GM18520 (cell line): ENCODE measurements around the gene TCN2.
"Not testable (repeated sequence)": the region's sequence is repeated elsewhere in the genome, so short reads cannot be mapped to it uniquely, and the experiment has no call there.

Source experiments
- ATAC-seq: cut with Tn5 transposase; IDR thresholded peaks from one replicate; pipeline ENCODE4 v1.9.1; 2021; ENCODE audit not compliant: unreplicated experiment

TCN2 gene

DNA sequence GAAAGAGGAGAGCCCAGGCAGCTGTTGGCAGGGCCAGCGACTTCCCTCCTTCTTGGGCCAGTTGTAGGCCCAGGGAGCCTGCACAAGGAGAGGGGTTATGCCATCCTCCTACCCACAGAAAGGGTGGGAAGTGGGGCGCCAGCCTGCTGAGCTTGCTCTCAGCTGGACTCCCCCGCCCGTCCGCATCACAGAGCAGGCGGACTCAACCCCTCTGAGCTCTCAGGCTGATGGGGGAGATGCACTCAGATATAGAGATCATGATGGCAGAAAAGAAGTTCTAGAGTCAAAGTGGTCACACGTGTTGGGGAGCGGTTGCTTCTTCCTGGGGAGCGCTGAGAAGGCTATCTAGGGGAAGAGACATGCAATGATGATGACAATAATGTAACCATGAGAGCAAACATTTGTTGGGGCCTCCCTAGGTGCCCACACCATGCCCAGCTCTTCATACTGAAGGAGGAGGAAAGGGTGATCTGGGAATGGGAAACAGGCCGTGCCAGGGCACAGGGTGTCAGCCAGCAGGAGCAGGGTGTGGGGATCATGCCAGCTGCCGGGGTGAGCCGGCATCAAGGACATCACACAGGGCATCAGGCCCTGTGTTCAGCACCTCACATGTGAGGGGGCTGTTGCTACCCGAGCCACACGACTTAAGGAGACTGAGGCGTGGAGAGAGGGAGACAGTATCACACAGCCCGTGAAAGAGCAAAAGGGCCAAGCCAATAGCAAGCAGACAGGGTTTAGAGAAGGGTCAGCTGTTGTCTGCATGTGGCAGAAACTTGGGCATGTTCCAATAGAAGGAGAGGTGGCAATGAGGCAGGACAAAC lies 36.3 kb downstream of the TCN2 start:
- no peak for ATAC-seq

DNA sequence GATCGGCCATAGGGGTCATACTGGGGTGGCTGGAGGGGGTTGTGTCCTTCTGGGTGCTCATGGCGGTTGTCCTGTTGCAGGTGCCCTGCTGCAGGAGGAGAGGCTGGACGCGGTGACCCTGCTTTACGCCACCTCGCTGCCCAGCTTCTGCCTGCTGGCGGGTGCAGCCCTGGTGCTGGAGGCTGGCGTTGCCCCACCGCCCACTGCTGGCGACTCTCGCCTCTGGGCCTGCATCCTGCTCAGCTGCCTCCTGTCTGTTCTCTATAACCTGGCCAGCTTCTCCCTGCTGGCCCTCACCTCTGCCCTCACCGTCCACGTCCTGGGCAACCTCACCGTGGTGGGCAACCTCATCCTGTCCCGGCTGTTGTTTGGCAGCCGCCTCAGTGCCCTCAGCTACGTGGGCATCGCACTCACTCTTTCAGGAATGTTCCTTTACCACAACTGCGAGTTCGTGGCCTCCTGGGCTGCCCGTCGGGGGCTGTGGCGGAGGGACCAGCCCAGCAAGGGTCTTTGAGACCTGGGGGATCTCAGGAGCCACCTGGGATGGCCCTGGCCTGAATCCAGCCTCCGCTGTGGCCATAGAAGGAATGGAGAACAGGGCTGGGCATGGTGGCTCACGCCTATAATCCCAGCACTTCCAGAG lies 39.7 kb downstream of the TCN2 start:
- no peak for ATAC-seq

DNA sequence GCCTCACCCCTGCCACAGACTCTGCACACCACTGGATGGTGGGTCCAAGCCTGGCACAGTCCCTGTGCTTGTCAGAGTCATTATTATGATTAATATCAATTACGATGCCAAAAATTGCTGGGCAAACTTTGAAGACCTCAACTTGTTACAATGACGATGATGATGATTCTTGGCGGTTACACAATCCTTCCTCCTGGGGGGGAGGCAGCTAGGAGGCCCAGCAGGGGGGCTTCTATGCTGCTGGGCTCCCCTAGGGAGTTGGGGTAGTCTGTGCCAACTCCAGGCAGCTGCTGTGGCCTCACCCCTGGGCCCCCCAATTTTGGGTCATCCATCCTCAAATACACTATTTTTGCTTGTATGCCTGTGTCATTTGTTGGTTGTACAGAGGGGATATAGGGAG lies 40.6 kb downstream of the TCN2 start:
- ATAC-seq = no peak

DNA sequence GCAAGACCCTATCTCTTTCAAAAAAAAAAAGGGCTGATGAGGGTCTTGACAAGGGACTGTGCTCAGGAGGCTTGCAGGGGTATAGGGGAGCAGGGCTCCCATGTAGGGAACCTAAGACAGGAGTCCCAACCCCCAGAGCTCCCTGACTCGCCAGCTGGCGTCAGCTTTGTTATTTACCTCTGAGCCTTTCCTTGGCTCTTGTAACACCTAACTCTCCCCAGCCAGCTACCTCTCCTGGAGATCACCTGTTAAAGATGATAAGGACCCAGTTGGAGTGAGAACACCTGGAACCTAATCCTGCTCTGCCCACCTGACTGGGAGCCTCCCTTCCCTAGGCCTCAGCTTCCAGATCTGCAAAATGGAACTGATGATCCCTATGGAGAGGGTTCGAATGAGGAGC lies 41.9 kb downstream of the TCN2 start:
- ATAC-seq = no peak

DNA sequence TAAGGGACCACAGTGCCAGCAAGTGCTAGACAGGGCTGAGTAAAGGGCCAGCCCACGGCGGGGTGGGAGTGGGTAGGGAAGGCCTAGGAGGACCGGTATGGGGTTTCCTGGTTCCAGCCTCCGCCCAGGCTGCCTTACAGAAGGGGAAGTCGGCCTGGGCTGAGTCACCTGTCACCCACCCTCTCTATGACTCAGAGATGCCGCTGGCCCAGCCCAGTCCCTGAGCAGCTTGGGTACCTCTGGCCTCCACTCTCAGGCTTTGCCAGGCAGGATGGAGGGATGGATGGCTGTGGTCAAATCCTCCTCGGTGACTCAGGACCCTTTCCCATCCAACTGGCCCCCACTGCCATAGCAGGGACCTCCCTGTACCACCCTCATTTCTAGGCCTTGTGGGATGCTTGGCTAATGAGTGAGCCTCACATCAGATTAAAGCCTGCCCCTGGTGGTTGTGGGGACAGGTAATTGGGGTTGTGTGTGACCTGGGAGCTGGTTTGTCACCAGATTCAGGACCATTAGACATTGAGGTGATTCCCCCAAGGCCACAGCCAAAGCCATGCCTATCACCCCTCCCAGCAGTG lies 42.5 kb downstream of the TCN2 start:
- ATAC-seq = no peak

DNA sequence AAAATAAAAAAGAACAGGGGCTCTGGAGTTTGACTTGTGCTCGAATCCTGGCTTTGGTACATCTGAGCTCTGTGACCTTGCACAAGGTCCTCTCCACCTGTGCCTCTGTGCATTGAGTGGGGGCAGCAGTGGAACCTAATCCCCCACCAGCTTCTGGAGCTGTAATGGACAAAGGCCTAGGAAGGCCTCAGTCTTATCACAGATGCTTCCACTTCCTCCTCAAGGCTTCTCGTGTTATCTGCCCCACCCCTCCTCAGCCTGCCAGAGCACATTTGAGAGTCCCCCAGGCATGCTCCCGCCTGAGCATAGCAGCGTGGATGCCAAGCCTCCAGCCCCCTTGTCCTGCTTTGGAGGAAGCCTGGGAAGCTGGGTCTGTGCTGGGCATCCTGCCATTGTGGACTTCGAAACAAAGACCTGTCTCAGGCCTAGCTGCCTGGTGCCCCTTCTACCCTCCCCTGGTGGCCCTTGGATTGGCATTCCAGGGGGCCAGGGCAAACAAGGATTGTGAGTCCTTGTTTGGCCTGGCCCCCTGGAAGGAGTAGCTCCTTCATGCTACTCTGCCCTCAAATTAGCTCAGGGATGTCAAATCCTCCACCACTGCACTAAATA lies 43.6 kb downstream of the TCN2 start:
- no peak for ATAC-seq

DNA sequence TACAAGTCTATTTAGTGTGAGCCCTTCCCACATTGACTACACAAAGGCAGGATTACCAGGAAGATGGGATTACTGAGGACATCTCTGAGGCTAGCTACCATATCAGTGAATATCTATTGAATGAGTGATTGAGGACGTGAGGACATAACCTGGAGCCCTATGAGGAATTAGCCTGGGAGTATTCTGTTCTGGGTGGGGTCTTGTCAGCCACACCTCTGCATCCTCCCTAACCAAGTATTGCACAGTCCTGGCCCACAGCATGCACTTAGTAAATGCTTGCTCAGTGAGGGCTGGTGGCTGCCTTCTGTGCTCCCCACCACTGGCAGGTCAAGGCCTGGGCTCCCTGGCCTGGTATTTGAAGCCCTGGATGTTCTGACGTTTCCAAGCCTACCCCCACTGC lies 45.9 kb downstream of the TCN2 start:
- no peak for ATAC-seq

DNA sequence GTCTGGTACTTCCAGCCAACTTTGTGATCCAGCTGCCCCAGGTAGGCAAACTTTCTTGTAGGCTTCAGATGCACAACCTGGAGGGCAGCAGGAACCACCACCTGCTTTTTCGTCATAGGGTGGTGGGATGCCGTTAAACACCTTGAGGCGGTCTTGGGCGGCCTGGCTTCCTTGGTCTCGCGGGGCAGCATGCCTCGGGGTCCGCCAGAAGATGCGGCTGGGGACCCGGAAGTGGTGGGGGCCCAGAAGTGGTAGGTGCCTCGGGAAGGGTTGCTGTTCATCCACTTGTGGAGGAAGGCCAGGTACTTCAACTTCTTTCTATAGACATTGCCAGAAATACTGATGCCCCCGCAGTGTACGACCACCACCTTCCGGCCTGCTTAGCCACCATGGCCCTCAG lies 47.4 kb downstream of the TCN2 start:
- no peak for ATAC-seq

DNA sequence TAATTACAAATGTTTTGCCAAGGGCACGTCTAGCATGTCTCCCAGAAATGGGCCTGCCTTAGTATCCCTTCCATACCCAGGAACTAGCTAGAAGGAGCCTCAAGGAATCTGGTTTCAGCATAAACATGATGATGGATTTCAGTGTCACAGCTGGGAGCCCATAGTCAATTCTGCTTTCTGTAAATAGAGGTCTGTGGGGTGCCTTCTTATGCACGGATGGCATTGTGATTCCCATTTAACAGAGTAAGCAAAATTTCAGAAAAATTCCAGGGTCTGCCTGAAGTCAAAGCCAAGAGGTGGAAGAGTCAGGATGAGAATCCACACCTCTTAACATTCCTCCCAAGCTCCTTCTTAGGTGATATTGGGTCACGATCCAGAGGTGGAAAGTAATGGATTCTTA lies 48.6 kb downstream of the TCN2 start:
- ATAC-seq = no peak

DNA sequence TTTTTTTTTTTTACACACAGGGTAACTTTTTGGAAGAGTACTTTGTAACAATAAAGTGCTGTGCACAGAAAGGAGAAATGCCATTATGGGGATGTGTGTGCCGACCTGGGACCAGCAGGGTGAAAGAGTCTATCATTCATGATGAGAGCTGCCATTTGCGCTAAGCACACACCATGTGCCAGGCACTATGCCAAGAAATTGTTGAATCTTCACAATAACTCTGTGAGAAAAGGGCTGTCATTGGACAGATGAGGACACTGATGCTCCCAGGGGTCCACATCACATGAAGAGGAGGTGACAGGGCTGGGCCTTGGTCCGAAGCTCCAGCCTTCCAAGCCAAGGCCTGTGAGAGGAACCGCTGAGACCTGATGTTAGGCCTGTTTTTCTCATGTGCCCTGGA lies 55.1 kb downstream of the TCN2 start:
- no peak for ATAC-seq

DNA sequence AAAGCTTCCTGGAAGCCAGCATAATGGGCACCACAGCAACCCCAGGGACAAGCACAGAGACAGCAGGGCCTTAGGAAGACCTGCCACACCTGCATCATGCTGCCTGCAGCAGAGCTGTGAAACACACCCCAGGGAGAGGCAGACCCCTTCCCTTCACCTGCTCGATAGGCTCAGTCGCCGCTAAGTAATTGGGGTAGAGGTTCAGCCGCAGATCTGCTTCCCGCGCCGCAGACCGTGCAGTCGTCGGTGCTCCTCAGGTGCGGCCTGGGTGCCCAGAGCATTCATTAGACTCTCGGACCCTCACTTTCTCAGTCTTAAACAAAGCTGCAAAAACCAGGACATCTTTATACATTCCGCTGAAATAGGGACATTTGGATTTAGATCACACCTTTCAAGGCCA lies 57.8 kb downstream of the TCN2 start:
- no peak for ATAC-seq

DNA sequence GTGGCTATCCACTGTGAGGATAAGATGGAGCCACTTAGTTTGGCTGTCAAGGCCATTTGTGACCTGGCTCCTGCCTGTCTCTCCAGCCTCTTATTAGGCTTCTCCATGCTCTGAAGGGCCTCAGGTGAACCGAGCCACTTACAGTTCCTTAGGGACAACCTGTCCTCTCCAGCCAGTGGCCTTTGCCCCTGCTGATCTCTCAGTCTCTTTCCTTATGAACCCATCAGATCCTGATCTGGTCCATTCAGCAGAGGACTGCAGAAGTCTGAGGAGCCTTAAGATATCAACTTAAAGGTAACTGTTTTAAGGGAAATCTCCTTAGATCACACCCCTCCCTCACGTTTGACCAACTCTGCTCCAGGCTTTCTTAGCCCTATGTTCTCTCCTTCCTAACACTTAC lies 58.3 kb downstream of the TCN2 start:
- no peak for ATAC-seq

DNA sequence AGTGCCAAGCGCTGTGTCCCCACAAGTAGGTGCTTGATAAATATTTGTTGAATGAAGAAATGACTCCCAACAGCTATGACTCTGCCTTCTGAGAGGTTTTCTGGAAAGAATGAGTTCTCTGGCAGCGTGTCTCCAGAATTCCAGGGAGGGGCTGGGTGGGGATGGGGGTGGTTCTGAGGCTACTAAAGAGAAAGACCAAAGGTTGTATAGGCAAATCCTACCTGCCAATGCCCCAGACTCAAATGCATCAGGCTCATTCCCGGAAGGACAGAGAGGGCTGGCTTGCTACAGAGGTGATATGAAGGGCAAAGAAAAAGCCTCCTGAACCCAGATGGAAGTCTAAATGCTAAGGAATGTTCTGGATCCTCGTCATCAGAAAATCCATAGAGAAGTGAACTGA lies 58.8 kb downstream of the TCN2 start:
- ATAC-seq = no peak

DNA sequence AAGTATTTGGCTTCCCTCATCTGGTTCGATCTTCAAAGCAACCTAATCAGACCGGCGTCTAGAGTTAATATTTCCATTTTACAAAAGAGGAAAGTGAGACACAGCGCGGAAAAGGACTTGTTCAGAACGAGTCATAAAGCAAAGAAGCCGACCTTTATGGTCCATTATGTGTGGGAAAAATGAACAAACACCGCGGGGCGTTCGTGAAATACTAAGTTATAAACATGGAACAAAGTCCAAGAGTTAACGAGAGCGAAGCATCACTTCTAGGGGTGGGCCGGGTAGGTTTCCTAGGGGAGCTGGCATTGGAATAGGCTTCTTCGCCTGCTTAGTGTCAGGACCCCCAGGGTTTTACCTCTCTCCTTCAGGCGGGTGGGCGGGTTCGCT lies 60.1 kb downstream of the TCN2 start:
- ATAC-seq = no peak

DNA sequence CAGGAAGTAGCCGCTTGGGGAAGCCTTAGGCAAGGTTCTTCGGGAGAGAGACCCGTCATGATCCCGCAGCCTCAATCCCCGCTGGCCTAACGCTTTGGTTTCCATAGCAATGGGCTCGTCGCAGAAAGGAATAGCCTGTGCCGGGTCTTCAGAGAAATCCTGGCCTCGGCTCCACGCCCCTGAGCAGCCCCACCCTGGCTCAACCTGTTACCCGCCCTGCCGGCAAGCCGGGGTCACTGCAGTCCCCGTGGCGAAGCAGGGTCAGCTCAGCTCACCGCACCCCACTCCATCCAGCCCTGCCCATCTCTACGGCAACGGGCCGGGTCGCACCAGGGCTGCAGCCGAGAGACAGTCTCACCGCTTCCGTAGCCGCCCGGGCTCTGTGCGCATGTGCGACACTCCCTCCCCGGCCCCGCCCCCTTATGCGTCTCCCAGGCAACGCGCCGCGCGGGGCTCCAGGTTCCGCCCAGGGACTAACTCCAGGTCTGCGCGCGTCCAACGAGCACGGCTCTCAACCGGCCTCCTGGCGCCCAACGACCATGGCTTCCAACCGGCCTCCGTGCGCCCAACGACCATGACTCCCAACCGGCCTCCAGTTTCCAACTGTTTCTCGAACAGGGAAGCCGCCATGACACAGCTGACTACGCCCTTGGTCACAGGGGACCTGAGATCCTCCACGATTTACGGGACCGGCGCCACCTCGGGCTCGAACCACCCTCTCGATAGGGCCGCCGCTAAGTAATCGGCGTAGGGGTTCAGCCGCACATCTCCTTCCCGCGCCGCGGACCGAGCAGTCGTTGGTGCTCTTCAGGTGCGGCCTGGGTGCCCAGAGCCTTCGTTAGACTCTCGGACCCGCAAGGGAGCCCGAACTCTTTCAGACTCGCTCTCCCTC lies 60.8 kb downstream of the TCN2 start, which contains the start of gene DUSP18:
Gene DUSP18 (minus strand): TSS at position 382 of the 892 bp plus-strand sequence. CDS start 3,872 bp downstream, outside the sequence.
- ATAC-seq = peak; percentile 76

DNA sequence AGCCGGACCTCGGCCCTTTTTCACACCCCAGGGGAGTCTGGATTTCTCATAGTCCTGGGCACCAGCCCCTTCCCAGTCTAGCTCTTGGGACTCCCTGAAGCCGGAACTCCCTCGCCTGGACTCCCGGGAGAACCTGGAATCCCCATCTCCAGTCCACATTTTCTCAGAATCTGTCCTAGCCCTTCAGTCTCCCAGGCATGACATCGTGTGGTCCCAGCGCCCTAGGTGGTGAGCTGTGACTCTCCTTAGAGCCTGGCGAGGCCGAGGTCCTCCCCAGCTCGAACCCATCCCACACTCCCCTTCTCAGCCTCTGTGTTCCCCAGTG lies 61.4 kb downstream of the TCN2 start:
- no peak for ATAC-seq

DNA sequence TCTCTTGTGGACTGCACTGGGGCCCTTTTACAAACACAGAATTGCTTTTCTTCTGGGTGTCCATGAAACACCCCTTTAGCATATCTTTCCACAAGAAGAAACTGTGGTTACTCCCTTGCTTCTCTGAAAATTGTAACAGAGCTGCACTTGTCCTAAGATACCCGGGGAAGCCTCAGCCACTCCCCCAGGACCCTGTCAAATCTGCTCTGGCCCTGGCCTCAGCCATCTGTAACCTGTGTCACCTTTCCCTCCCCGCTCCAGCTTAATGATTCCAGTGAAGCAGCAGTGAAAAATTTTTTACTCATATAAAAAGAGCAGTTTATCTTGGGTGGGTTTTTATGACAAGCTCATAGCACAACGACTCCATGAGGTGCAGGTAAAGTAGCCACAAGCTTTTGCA lies 64.1 kb downstream of the TCN2 start:
- ATAC-seq = no peak

DNA sequence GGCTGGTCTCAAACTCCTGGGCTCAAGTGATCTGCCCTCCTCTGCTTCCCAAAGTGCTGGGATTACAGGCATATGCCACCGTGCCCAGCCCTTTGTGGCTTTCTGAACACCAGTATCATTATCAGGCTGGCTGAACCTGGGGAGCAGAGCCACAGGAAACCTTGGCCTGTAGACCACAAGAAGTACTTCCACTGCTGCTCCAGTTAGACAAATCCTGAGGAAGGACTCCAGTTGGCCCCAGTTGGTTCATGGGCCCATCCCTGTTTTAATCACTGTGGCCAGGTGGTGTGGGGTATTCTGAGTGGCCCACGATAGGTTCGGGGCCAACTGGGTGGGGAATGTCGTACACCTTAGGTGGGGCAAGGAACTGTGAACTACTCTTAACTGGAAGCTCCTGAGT lies 66.2 kb downstream of the TCN2 start:
- no peak for ATAC-seq

DNA sequence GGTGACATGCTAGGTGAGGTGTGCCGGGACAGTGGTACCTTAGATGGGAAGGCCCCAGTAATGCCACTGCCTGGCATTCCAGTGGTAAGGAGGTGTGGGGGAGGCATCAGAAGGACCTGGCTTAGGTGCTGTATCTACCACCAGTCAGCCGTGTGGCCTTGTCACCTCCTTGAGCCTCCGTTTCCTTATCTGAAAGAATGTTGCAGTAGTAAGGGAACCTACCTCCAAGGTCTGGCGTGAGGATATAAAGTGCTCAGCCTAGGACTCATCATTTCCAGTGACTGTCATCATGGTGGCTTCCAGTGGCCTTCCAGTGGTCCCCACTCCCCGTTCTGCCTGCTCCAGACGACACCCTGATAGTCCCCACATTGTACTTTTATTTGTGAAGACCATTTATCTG lies 67.5 kb downstream of the TCN2 start:
- ATAC-seq = no peak

DNA sequence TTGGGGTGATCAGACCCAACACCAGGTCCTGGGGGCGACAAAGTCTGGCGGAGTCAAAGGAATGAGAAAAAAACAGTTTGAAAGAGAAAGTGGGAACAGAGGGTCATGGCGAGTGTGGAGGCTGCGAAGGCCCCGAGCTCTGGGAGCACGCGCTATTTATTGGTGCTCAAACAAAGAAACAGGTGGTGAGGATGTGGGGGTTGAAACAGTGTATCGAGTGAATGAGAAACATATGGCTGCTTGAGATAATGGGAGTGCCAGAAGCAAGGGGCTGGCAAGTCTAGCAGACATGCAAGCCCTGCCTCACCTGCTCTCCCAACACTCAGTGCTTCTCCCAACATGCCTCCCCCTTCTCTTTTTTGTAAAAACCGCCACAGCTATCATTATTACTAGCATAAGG lies 68.5 kb downstream of the TCN2 start:
- no peak for ATAC-seq

DNA sequence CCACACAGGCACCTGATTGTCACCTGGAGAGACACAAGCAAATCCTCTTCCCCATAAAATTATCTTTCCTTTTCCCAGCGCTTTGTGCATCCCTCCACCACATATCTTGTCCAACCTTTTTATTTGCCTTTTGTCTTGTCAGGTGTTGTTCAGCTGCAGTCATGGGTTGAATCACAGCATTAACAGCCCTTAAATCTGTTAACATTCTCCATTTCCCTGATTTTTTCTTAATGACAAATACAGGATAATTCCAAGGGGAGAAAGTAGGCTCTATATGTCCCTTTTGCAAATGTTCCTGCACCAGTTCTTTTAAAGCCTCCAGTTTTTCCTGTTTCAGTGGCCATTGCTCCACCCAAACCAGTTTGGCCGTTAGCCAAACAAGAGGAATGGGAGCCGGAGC lies 69.6 kb downstream of the TCN2 start:
- not testable (repeated sequence) for ATAC-seq
